HCT116 (cell line): ENCODE results near the gene LRFN2. TPM values are rescaled to one million over a fixed set of nuclear protein-coding genes. Genes with fewer than 3 reads are reported as not detected.

ENCODE experiments used
- ATAC-seq: fragments of 200-7000 bp; cut with Tn5 transposase; 2 replicates; pipeline ENCODE4 v1.9.1; 2020; ENCODE audit warnings: mild to moderate bottlenecking, moderate library complexity
- BruUV-seq: library from RNA; stranded (reverse); fragments of 400-500 nt; replicated peaks from 2 replicates; lab custom pipeline; 2021; lab: Mats Ljungman, UMichigan
- CTCF ChIA-PET: fragments of 300-600 bp; sonication (Branson Sonifier 250); formaldehyde crosslinking; loops from one replicate; lab custom pipeline; 2021; ENCODE audit warnings: antibody characterized with exemption; lab: Charles Lee
- POLR2A ChIA-PET: fragments of 300-600, 350-600 bp; sonication (Branson Sonifier 250); formaldehyde crosslinking; loops from one replicate; lab custom pipeline; 2021; ENCODE audit warnings: antibody characterized with exemption; lab: Charles Lee
- RAD21 ChIA-PET, 2 experiments: fragments of 300-600 bp; sonication (Branson Sonifier 250); formaldehyde crosslinking; loops; one replicate each; lab custom pipeline; 2023; ENCODE audit warnings: low total read pairs in 2 of 2; ENCODE audit not compliant: uncharacterized antibody in 2 of 2, unreplicated experiment in 2 of 2, low non-redundant PET in 1 of 2; lab: Charles Lee
- DNase-seq: peaks from one replicate; pipeline ENCODE4 v3.0.0-alpha.2; 2010; ENCODE audit warnings: low read depth, low spot score
- H2AFZ ChIP-seq: fragments of 200-600 bp; shearing (Covaris generic), sonication (generic); 2 replicates; pipeline ENCODE4 v1.6.1; 2017; ENCODE audit warnings: low read depth, mixed run types, mixed read lengths, antibody characterized with exemption, low read length; ENCODE audit not compliant: poor library complexity, severe bottlenecking
- H3K27ac ChIP-seq: 2 replicates; pipeline ENCODE4 v1.5.1; 2012; ENCODE audit warnings: low read depth, low read length
- H3K27me3 ChIP-seq: fragments of 200-600 bp; sonication (generic); 2 replicates; pipeline ENCODE4 v1.6.1; 2016; ENCODE audit warnings: mixed run types, low read length, mixed read lengths; ENCODE audit not compliant: insufficient read depth
- H3K36me3 ChIP-seq, 2 experiments: fragments of 200-500 bp in 1 of 2; fragments of 200-600 bp in 1 of 2; sonication (Bioruptor generic) in 1 of 2; sonication (generic) in 1 of 2; 2 replicates each; pipeline versions ENCODE4 v1.5.1 to v1.6.1; 2014 to 2016; ENCODE audit warnings: low read length in 2 of 2, inconsistent platforms in 1 of 2, mixed read lengths in 1 of 2, mixed run types in 1 of 2; ENCODE audit not compliant: insufficient read depth in 2 of 2, control insufficient read depth in 1 of 2
- H3K4me1 ChIP-seq, 2 experiments: fragments of 200-600 bp in 1 of 2; sonication (generic) in 1 of 2; 2 replicates each; pipeline versions ENCODE4 v1.5.1 to v1.6.1; 2012 to 2017; ENCODE audit warnings: low read length in 2 of 2, inconsistent platforms in 1 of 2, mild to moderate bottlenecking in 1 of 2, mixed read lengths in 1 of 2, mixed run types in 1 of 2, moderate library complexity in 1 of 2; ENCODE audit not compliant: insufficient read depth in 2 of 2, control insufficient read depth in 1 of 2
- H3K4me2 ChIP-seq: fragments of 200-600 bp; sonication (generic); 2 replicates; pipeline ENCODE4 v1.6.1; 2017; ENCODE audit warnings: mixed run types, low read length, mixed read lengths
- H3K4me3 ChIP-seq, 2 experiments: fragments of 200-600 bp in 1 of 2; sonication (generic) in 1 of 2; replicated peaks in 1 of 2; 2 replicates each; pipeline ENCODE4 v1.5.1; 2011 to 2016; ENCODE audit warnings: low read length in 2 of 2, control low read depth in 1 of 2, low read depth in 1 of 2, mild to moderate bottlenecking in 1 of 2, mixed read lengths in 1 of 2, mixed run types in 1 of 2
- H3K79me2 ChIP-seq: fragments of 200-600 bp; sonication (generic); 2 replicates; pipeline ENCODE4 v1.6.1; 2017; ENCODE audit warnings: mild to moderate bottlenecking, mixed run types, low read length, moderate library complexity, mixed read lengths; ENCODE audit not compliant: insufficient read depth
- H3K9ac ChIP-seq: fragments of 200-600 bp; sonication (generic); 2 replicates; pipeline ENCODE4 v1.6.1; 2016; ENCODE audit warnings: low read length, mixed read lengths
- H3K9me2 ChIP-seq: fragments of 200-600 bp; sonication (generic), shearing (Covaris generic); 2 replicates; pipeline ENCODE4 v1.6.1; 2017; ENCODE audit warnings: mixed run types, mild to moderate bottlenecking, moderate library complexity; ENCODE audit not compliant: insufficient read depth
- H3K9me3 ChIP-seq, 2 experiments: fragments of 200-500 bp in 1 of 2; fragments of 200-600 bp in 1 of 2; sonication (Bioruptor generic) in 1 of 2; sonication (generic) in 1 of 2; 2 replicates each; pipeline ENCODE4 v1.6.1; 2014 to 2017; ENCODE audit warnings: low read length in 2 of 2, mixed read lengths in 2 of 2, inconsistent platforms in 1 of 2, low read depth in 1 of 2, mild to moderate bottlenecking in 1 of 2, mixed run types in 1 of 2, moderate library complexity in 1 of 2; ENCODE audit not compliant: control insufficient read depth in 1 of 2, insufficient read depth in 1 of 2
- H4K20me1 ChIP-seq: fragments of 200-600 bp; sonication (generic), shearing (Covaris generic); 2 replicates; pipeline ENCODE4 v1.6.1; 2017; ENCODE audit warnings: mixed run types, mild to moderate bottlenecking, moderate library complexity; ENCODE audit not compliant: insufficient read depth
- ATF3 ChIP-seq: IDR thresholded peaks from 2 replicates; pipeline ENCODE4 v1.6.1; 2012
- CBX3 ChIP-seq: IDR thresholded peaks from 2 replicates; pipeline ENCODE4 v1.6.1; 2012; ENCODE audit warnings: low read depth
- CEBPB ChIP-seq: IDR thresholded peaks from 2 replicates; pipeline ENCODE4 v1.6.1; 2012; ENCODE audit warnings: low read depth
- CTCF ChIP-seq, 3 experiments: fragments of 200-600 bp in 1 of 3; sonication (generic) in 1 of 3; IDR thresholded peaks in 2 of 3; conservative IDR thresholded peaks in 1 of 3; 2 replicates each; pipeline ENCODE4 v1.5.1; 2012 to 2017; ENCODE audit warnings: low read depth in 2 of 3, low read length in 2 of 3, antibody characterized with exemption in 1 of 3, borderline replicate concordance in 1 of 3, control low read depth in 1 of 3, mild to moderate bottlenecking in 1 of 3, mixed read lengths in 1 of 3, mixed run types in 1 of 3, moderate library complexity in 1 of 3; ENCODE audit not compliant: insufficient read depth in 1 of 3
- EGR1 ChIP-seq: IDR thresholded peaks from 2 replicates; pipeline ENCODE4 v1.6.1; 2012; ENCODE audit warnings: low read depth
- ELF1 ChIP-seq: IDR thresholded peaks from 2 replicates; pipeline ENCODE4 v1.6.1; 2012; ENCODE audit warnings: low read depth, borderline replicate concordance
- EZH2 ChIP-seq: fragments of 200-600 bp; sonication (generic); IDR thresholded peaks from 2 replicates; pipeline ENCODE4 v1.6.1; 2017; ENCODE audit warnings: antibody characterized with exemption, mixed run types
- EZH2phosphoT487 ChIP-seq: fragments of 200-600 bp; IDR thresholded peaks from 2 replicates; pipeline ENCODE4 v1.6.1; 2018; ENCODE audit warnings: antibody characterized with exemption, borderline replicate concordance
- FOSL1 ChIP-seq: IDR thresholded peaks from 2 replicates; pipeline ENCODE4 v1.6.1; 2012; ENCODE audit warnings: low read depth
- MAX ChIP-seq: IDR thresholded peaks from 2 replicates; pipeline ENCODE4 v1.6.1; 2012
- POLR2A ChIP-seq: IDR thresholded peaks from 2 replicates; pipeline ENCODE4 v1.7.0; 2011; ENCODE audit warnings: borderline replicate concordance; ENCODE audit not compliant: insufficient read depth, insufficient read length; ENCODE audit errors: extremely low read depth
- POLR2AphosphoS5 ChIP-seq: IDR thresholded peaks from 2 replicates; pipeline ENCODE4 v1.6.1; 2011; ENCODE audit warnings: mild to moderate bottlenecking, low read depth, low read length, moderate library complexity
- SIN3A ChIP-seq: IDR thresholded peaks from 2 replicates; pipeline ENCODE4 v1.6.1; 2012; ENCODE audit warnings: low read depth
- SRF ChIP-seq: IDR thresholded peaks from 2 replicates; pipeline ENCODE4 v1.6.1; 2012; ENCODE audit warnings: low read depth
- ZBTB33 ChIP-seq: IDR thresholded peaks from 2 replicates; pipeline ENCODE4 v1.6.1; 2011; ENCODE audit warnings: mild to moderate bottlenecking, low read length, moderate library complexity; ENCODE audit not compliant: insufficient replicate concordance; ENCODE audit errors: extremely low read depth
- ZNF274 ChIP-seq: fragments of 200-500 bp; sonication (Bioruptor generic); IDR thresholded peaks from 2 replicates; pipeline ENCODE4 v1.6.1; 2014; ENCODE audit warnings: mild to moderate bottlenecking, low read depth, low read length, inconsistent platforms
- intact Hi-C: fragments of 100-400 bp; cut with micrococcal nuclease; formaldehyde crosslinking; loops from 2 replicates; pipeline ENCODE4 v1.10.0; 2022
- total RNA-seq: library from RNA; stranded (reverse); gene quantifications from one replicate; pipeline ENCODE4 v1.2.1, GENCODE V29; 2021; ENCODE audit not compliant: unreplicated experiment

The LRFN2 gene
- total RNA-seq, 1 experiment from 2014 or later, result not detected

GRCh38 chr6:40369891-40370290 lies 217.3 kb downstream of the LRFN2 start:
- ATAC-seq, result no peak
- Histone ChIP-seq H3K27ac (no peak overlapping the region), H3K36me3 (no peaks in the 10 kb centered on the region), H2AFZ (no peak overlapping the region), H3K27me3 (no peaks in the 10 kb centered on the region), H3K9ac (no peak overlapping the region), H3K4me3 (no peak overlapping the region), H3K4me2 (no peak overlapping the region), H3K79me2 (no peaks in the 10 kb centered on the region), H3K9me3 (no peaks in the 10 kb centered on the region), H3K9me2 (no peaks in the 10 kb centered on the region), H3K4me1 (no peaks in the 10 kb centered on the region), H4K20me1 (no peaks in the 10 kb centered on the region)
- no TSS peak for BruUV-seq
- no peak for DNase-seq
- RAD21 ChIA-PET, result no interaction called here
- POLR2A ChIA-PET, result no interaction called here
- intact Hi-C loops, result no loop called here
- no peak for TF ChIP-seq FOSL1
- TF ChIP-seq EZH2phosphoT487, result no peak
- no peak for TF ChIP-seq CBX3
- no peak for TF ChIP-seq POLR2AphosphoS5
- no peak for TF ChIP-seq SRF
- no peak for TF ChIP-seq EGR1
- TF ChIP-seq ELF1, result no peak
- no peak for TF ChIP-seq CTCF (IDR thresholded peaks at IDR 0.05 in 2 of 3, conservative IDR thresholded peaks at IDR 0.05 in 1 of 3; ENCODE audit: borderline replicate concordance in 1 of 3, insufficient read depth in 1 of 3, low read depth in 2 of 3, low read length in 2 of 3)
- TF ChIP-seq ATF3, result no peak
- CTCF ChIA-PET, result no interaction called here

- H3K4me3 ChIP-seq, result no peak overlapping the region
- no peaks in the 10 kb centered on the region for H3K36me3 ChIP-seq
- H2AFZ ChIP-seq, result no peak overlapping the region
- no peaks in the 10 kb centered on the region for H3K27me3 ChIP-seq
- ATAC-seq (no peak), DNase-seq (no peak)
- no peaks in the 10 kb centered on the region for H3K9me2 ChIP-seq
- RAD21 ChIA-PET, result no interaction called here
- no peaks in the 10 kb centered on the region for H3K9me3 ChIP-seq
- CTCF ChIA-PET, result no interaction called here
- BruUV-seq, result no TSS peak
- no peak overlapping the region for H3K27ac ChIP-seq
- H4K20me1 ChIP-seq, result no peaks in the 10 kb centered on the region
- no peaks in the 10 kb centered on the region for H3K4me1 ChIP-seq
- no peaks in the 10 kb centered on the region for H3K79me2 ChIP-seq
- intact Hi-C loops, result no loop called here
- H3K9ac ChIP-seq, result no peak overlapping the region
- no peak overlapping the region for H3K4me2 ChIP-seq
- POLR2A ChIA-PET, result no interaction called here
- TF ChIP-seq SIN3A (no peak), POLR2A (no peak), EGR1 (no peak), MAX (no peak), CTCF (IDR thresholded peaks at IDR 0.05 in 2 of 3, conservative IDR thresholded peaks at IDR 0.05 in 1 of 3; ENCODE audit: borderline replicate concordance in 1 of 3, insufficient read depth in 1 of 3, low read depth in 2 of 3, low read length in 2 of 3) (no peak), EZH2 (no peak), CEBPB (no peak), ZBTB33 (no peak), ZNF274 (no peak)
These were observed 218.1 kb downstream of the LRFN2 start for GRCh38 chr6:40369042-40369441.
